ENCODE data around the gene MTMR11.
"Not testable (repeated sequence)": the region's sequence is repeated elsewhere in the genome, so short reads cannot be mapped to it uniquely, and the experiment has no call there.

The MTMR11 gene

DNA sequence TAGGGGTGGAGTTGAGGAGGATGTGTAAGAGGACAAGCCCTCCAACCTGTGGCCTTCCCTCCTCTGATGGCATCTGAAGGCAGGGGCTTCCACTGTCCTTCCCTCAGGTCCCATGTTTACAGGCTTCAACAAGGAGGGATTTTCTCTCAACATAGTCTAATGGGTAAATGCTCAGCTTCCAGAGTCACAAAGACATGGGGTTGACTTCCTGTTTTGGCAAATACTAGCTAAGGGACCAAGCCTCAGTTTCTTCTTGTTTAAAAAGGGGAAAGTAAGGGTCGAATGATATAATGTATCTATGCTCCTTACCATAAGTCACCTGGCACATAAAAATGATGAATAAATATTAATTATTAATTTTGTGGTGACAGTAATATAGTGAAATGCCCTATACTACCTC lies 22.1 kb downstream of the MTMR11 start:
- Histone ChIP-seq H3K4me3 (ENCODE audit: low read depth in 1 of 2, low read length in 2 of 2) (no peak overlapping the region), H3K36me3 (ENCODE audit: control insufficient read depth in 1 of 2, insufficient read depth in 2 of 2, low read length in 2 of 2) (no peaks in the 10 kb centered on the region), H3K4me1 (ENCODE audit: control insufficient read depth in 1 of 2, insufficient read depth in 2 of 2, low read length in 2 of 2) (peaks cover 0 to 3% of the 10 kb centered on the region in 2 donors), H3K9ac (ENCODE audit: low read depth in 1 of 2, low read length in 2 of 2) (no peak overlapping the region), H3K27ac (ENCODE audit: low read depth, low read length) (no peak overlapping the region), H3K9me3 (ENCODE audit: control insufficient read depth in 1 of 2, low read length in 2 of 2) (no peaks in the 10 kb centered on the region), H3K27me3 (ENCODE audit: control insufficient read depth in 1 of 2, insufficient read depth in 2 of 2, low read length in 2 of 2) (peaks cover 8 to 14% of the 10 kb centered on the region in 2 donors)

- Histone ChIP-seq H3K4me1 (ENCODE audit: control insufficient read depth in 1 of 2, insufficient read depth in 2 of 2, low read length in 2 of 2) (peaks cover 0 to 6% of the 10 kb centered on the region in 2 donors), H3K4me3 (ENCODE audit: low read depth in 1 of 2, low read length in 2 of 2) (no peak overlapping the region), H3K9ac (ENCODE audit: low read depth in 1 of 2, low read length in 2 of 2) (no peak overlapping the region), H3K9me3 (ENCODE audit: control insufficient read depth in 1 of 2, low read length in 2 of 2) (no peaks in the 10 kb centered on the region), H3K36me3 (ENCODE audit: control insufficient read depth in 1 of 2, insufficient read depth in 2 of 2, low read length in 2 of 2) (no peaks in the 10 kb centered on the region), H3K27ac (ENCODE audit: low read depth, low read length) (no peak overlapping the region), H3K27me3 (ENCODE audit: control insufficient read depth in 1 of 2, insufficient read depth in 2 of 2, low read length in 2 of 2) (no peaks in the 10 kb centered on the region)
Observed at GRCh38 chr1:149906570-149907075, 30.1 kb downstream of the MTMR11 start.

DNA sequence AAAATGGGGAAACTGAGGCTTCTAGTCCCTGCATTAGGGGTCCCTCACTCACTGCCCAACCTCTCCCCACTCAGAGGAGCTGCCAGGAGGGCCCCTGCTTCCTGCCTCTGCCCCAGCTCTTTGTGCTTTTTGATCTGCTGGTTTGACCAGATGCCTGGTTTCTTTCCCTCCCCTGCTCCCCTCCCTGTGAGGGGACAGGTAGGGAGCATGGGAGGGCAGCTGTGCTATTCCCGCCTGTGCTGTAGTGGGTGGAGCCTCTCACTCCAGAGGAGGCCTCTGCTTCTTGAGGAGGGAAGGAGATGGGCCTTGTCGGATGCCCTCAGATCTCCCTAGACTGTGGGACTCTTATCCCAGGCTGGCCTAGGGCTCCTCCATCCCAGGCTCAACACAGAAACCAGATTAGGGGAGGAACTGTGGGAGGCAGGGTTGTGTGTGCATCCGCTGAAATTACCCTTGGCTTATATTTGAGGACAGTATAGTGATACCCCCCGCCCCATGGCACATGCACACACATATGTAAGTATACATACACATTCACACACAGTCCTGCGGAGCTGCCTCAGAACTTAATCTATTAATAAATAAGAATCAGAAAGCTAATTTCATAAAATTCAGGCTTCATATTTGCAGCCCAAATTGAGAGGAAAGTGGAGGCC lies 32.7 kb downstream of the MTMR11 start:
- H3K4me3 ChIP-seq (ENCODE audit: low read depth in 1 of 2, low read length in 2 of 2), result no peak overlapping the region
- no peak overlapping the region for H3K9ac ChIP-seq (ENCODE audit: low read depth in 1 of 2, low read length in 2 of 2)

GRCh38 chr1:149899460-149900284 lies 37.0 kb downstream of the MTMR11 start, which contains the start of gene BOLA1:
Gene BOLA1 (plus strand): TSS chr1:149899568. CDS start chr1:149900060, 492 bp downstream.
- Histone ChIP-seq H3K27me3 (ENCODE audit: control insufficient read depth in 1 of 2, insufficient read depth in 2 of 2, low read length in 2 of 2) (no peaks in the 10 kb centered on the region), H3K27ac (ENCODE audit: low read depth, low read length) (peak within 1 kb of the TSS; percentile 87), H3K36me3 (ENCODE audit: control insufficient read depth in 1 of 2, insufficient read depth in 2 of 2, low read length in 2 of 2) (no peaks in the 10 kb centered on the region), H3K4me1 (ENCODE audit: control insufficient read depth in 1 of 2, insufficient read depth in 2 of 2, low read length in 2 of 2) (peaks cover 7 to 8% of the 10 kb centered on the region in 2 donors), H3K9ac (ENCODE audit: low read depth in 1 of 2, low read length in 2 of 2) (peak within 1 kb of the TSS; percentile 87 to 97), H3K4me3 (ENCODE audit: low read depth in 1 of 2, low read length in 2 of 2) (peak within 1 kb of the TSS; percentile 84), H3K9me3 (ENCODE audit: control insufficient read depth in 1 of 2, low read length in 2 of 2) (no peaks in the 10 kb centered on the region)

More for the DNA sequence above, 32.7 kb downstream of the MTMR11 start:
- Histone ChIP-seq H3K27ac (ENCODE audit: low read depth, low read length) (no peak overlapping the region), H3K4me1 (ENCODE audit: control insufficient read depth in 1 of 2, insufficient read depth in 2 of 2, low read length in 2 of 2) (peaks cover 7 to 14% of the 10 kb centered on the region in 2 donors), H3K27me3 (ENCODE audit: control insufficient read depth in 1 of 2, insufficient read depth in 2 of 2, low read length in 2 of 2) (no peaks in the 10 kb centered on the region), H3K9me3 (ENCODE audit: control insufficient read depth in 1 of 2, low read length in 2 of 2) (no peaks in the 10 kb centered on the region), H3K36me3 (ENCODE audit: control insufficient read depth in 1 of 2, insufficient read depth in 2 of 2, low read length in 2 of 2) (no peaks in the 10 kb centered on the region)

DNA sequence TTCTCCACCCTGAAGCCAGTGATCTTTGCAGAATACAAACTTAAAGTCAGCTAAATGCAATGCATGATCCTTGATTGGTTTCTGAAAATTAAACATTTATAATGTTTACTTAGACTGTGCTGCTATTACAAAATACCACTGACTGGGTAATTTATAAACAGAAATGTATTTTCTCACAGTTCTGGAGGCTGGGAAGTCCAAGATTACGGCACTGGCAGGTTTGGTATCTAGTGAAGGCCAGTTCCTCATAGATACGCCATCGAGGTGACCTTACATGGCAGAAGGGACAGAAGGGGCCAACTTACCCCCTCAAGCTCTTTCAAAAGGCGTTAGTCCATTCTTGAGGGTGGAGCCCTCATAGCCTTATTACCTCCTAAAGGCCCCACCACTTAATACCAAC lies 40.1 kb downstream of the MTMR11 start:
- Histone ChIP-seq H3K4me1 (ENCODE audit: control insufficient read depth in 1 of 2, insufficient read depth in 2 of 2, low read length in 2 of 2) (peaks cover 7 to 8% of the 10 kb centered on the region in 2 donors), H3K9ac (ENCODE audit: low read depth in 1 of 2, low read length in 2 of 2) (no peak overlapping the region), H3K27ac (ENCODE audit: low read depth, low read length) (no peak overlapping the region), H3K9me3 (ENCODE audit: control insufficient read depth in 1 of 2, low read length in 2 of 2) (no peaks in the 10 kb centered on the region), H3K4me3 (ENCODE audit: low read depth in 1 of 2, low read length in 2 of 2) (no peak overlapping the region), H3K36me3 (ENCODE audit: control insufficient read depth in 1 of 2, insufficient read depth in 2 of 2, low read length in 2 of 2) (no peaks in the 10 kb centered on the region), H3K27me3 (ENCODE audit: control insufficient read depth in 1 of 2, insufficient read depth in 2 of 2, low read length in 2 of 2) (no peaks in the 10 kb centered on the region)

DNA sequence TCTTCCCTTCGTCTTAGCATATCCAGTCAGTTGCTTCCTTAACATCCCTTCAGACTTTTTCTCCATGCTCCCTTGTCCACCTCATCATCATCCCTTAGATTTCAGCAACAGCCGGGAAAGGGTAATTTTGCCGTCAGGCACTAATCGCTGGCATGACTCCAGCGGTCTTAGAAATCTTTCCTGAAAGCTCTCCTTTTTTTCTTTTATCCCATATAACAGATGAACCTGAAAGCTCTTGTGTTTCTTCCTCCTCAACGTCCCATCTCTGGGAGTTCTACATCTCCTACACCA lies 47.7 kb downstream of the MTMR11 start:
- H3K4me3 ChIP-seq (ENCODE audit: low read depth in 1 of 2, low read length in 2 of 2), result peak overlapping the region; percentile 75 to 80
- peak overlapping the region; percentile 99 for H3K27ac ChIP-seq (ENCODE audit: low read depth, low read length)
- no peaks in the 10 kb centered on the region for H3K36me3 ChIP-seq (ENCODE audit: control insufficient read depth in 1 of 2, insufficient read depth in 2 of 2, low read length in 2 of 2)
- H3K9me3 ChIP-seq (ENCODE audit: control insufficient read depth in 1 of 2, low read length in 2 of 2), result no peaks in the 10 kb centered on the region
- peaks cover 11 to 12% of the 10 kb centered on the region in 2 donors for H3K4me1 ChIP-seq (ENCODE audit: control insufficient read depth in 1 of 2, insufficient read depth in 2 of 2, low read length in 2 of 2)
- H3K27me3 ChIP-seq (ENCODE audit: control insufficient read depth in 1 of 2, insufficient read depth in 2 of 2, low read length in 2 of 2), result no peaks in the 10 kb centered on the region
- H3K9ac ChIP-seq (ENCODE audit: low read depth in 1 of 2, low read length in 2 of 2), result peak overlapping the region; percentile 69 to 76

- H3K9me3 ChIP-seq (ENCODE audit: control insufficient read depth in 1 of 2, low read length in 2 of 2), result no peaks in the 10 kb centered on the region
- peak overlapping the region; percentile 75 to 80 for H3K4me3 ChIP-seq (ENCODE audit: low read depth in 1 of 2, low read length in 2 of 2)
- peak overlapping the region; percentile 99 for H3K27ac ChIP-seq (ENCODE audit: low read depth, low read length)
- H3K36me3 ChIP-seq (ENCODE audit: control insufficient read depth in 1 of 2, insufficient read depth in 2 of 2, low read length in 2 of 2), result no peaks in the 10 kb centered on the region
- peaks cover 11 to 14% of the 10 kb centered on the region in 2 donors for H3K4me1 ChIP-seq (ENCODE audit: control insufficient read depth in 1 of 2, insufficient read depth in 2 of 2, low read length in 2 of 2)
- H3K9ac ChIP-seq (ENCODE audit: low read depth in 1 of 2, low read length in 2 of 2), result peak overlapping the region; percentile 69 to 76
- no peaks in the 10 kb centered on the region for H3K27me3 ChIP-seq (ENCODE audit: control insufficient read depth in 1 of 2, insufficient read depth in 2 of 2, low read length in 2 of 2)
Observed at GRCh38 chr1:149888247-149888998, 48.3 kb downstream of the MTMR11 start.

DNA sequence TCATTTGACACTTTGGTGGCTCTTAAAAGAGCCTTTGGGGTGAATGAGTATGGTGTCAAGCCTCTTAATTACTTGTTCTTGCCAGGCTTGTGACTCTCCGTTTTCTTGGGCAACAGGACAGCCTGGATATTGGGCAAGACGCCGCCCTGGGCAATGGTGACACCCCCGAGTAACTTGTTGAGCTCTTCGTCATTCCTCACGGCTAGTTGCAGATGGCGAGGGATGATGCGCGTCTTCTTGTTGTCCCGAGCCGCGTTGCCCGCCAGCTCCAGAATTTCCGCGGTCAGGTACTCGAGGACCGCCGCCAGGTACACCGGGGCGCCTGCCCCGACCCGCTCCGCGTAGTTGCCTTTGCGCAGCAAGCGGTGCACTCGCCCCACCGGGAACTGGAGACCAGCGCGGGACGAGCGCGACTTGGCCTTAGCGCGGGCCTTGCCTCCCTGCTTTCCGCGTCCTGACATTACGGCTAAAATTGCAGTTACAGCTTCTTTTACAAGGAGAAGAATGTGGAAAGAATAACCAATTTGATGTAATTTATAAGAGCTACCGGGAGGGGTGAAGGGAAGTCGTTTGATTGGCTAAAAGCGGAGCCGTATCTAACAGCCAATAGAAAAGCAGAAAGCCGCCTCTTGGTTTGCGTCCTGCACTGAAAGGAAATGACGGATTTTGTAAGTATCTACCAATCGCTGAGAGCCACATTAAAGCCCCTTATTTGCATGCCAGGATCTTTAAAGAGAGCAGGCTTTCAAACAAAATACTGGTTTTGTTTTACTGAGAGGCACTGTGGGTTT lies 49.0 kb downstream of the MTMR11 start:
- Histone ChIP-seq H3K4me1 (ENCODE audit: control insufficient read depth in 1 of 2, insufficient read depth in 2 of 2, low read length in 2 of 2) (peaks cover 11 to 14% of the 10 kb centered on the region in 2 donors), H3K36me3 (ENCODE audit: control insufficient read depth in 1 of 2, insufficient read depth in 2 of 2, low read length in 2 of 2) (no peaks in the 10 kb centered on the region), H3K9me3 (ENCODE audit: control insufficient read depth in 1 of 2, low read length in 2 of 2) (no peaks in the 10 kb centered on the region), H3K9ac (ENCODE audit: low read depth in 1 of 2, low read length in 2 of 2) (peak overlapping the region; percentile 69 to 88), H3K27me3 (ENCODE audit: control insufficient read depth in 1 of 2, insufficient read depth in 2 of 2, low read length in 2 of 2) (no peaks in the 10 kb centered on the region), H3K27ac (ENCODE audit: low read depth, low read length) (peak overlapping the region; percentile 99), H3K4me3 (ENCODE audit: low read depth in 1 of 2, low read length in 2 of 2) (peak overlapping the region; percentile 75 to 80)

DNA sequence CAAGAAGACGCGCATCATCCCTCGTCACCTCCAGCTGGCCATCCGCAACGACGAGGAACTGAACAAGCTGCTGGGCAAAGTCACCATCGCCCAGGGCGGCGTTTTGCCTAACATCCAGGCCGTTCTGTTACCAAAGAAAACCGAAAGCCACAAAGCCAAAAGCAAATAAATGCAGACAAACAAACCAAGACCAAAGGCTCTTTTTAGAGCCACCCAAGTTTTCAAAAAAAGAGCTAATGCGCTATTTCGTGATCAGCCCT lies 49.6 kb downstream of the MTMR11 start:
- Histone ChIP-seq H3K4me1 (ENCODE audit: control insufficient read depth in 1 of 2, insufficient read depth in 2 of 2, low read length in 2 of 2) (peaks cover 11 to 14% of the 10 kb centered on the region in 2 donors), H3K9ac (ENCODE audit: low read depth in 1 of 2, low read length in 2 of 2) (peak overlapping the region; percentile 61 to 88), H3K4me3 (ENCODE audit: low read depth in 1 of 2, low read length in 2 of 2) (peak overlapping the region; percentile 75 to 80), H3K27ac (ENCODE audit: low read depth, low read length) (peak overlapping the region; percentile 99)
- not testable (repeated sequence) for H3K9me3 ChIP-seq (ENCODE audit: control insufficient read depth in 1 of 2, low read length in 2 of 2); H3K36me3 ChIP-seq (ENCODE audit: control insufficient read depth in 1 of 2, insufficient read depth in 2 of 2, low read length in 2 of 2); H3K27me3 ChIP-seq (ENCODE audit: control insufficient read depth in 1 of 2, insufficient read depth in 2 of 2, low read length in 2 of 2)

Data from duodenal mucosa (tissue), 2 donors.